K562 (cell line): ENCODE results near the gene BCO2. TPM values are rescaled to one million over a fixed set of nuclear protein-coding genes. Genes with fewer than 3 reads are reported as not detected.
A peak's percentile ranks its signal among the peaks of the same experiment; 100 is the strongest.

ENCODE experiments used
- ATAC-seq: fragments of 200-7000 bp; cut with Tn5 transposase; 3 replicates; pipeline ENCODE4 v1.9.1; 2020; ENCODE audit warnings: moderate library complexity
- BruUV-seq: library from RNA; stranded (reverse); fragments of 400-500 nt; replicated peaks from 2 replicates; lab custom pipeline; 2021; lab: Mats Ljungman, UMichigan
- CTCF ChIA-PET: fragments of 300-600 bp; formaldehyde crosslinking; extraction: SDS; loops from one replicate; lab custom pipeline; 2021; ENCODE audit warnings: low intra/inter-chr PET ratio; lab: Yijun Ruan, JAX
- POLR2A ChIA-PET: fragments of 300-600, 350-650 bp; sonication (Branson Sonifier 250); formaldehyde crosslinking; extraction: SDS; loops from one replicate; lab custom pipeline; 2021; ENCODE audit warnings: antibody characterized with exemption, inconsistent platforms; lab: Yijun Ruan, JAX
- DNase-seq, 4 experiments: peaks; one replicate each; pipeline versions ENCODE4 v3.0.0 to v3.0.0-alpha.2; 2011 to 2018; ENCODE audit warnings: low spot score in 3 of 4, mixed read lengths in 3 of 4; ENCODE audit errors: extremely low read depth in 1 of 4
- FAIRE-seq: peaks from 2 replicates; lab custom pipeline; 2011; peaks lifted over from hg19 to GRCh38; lab: Jason Lieb, UNC
- H2AFZ ChIP-seq: 2 replicates; pipeline ENCODE4 v1.6.0; 2011; ENCODE audit warnings: low read depth, low read length, control low read depth, inconsistent platforms
- H3K27ac ChIP-seq: fragments of 200-600 bp; 3 replicates; pipeline ENCODE4 v1.8.0; 2011; ENCODE audit warnings: low read depth, mild to moderate bottlenecking, control low read depth, inconsistent platforms, low read length, moderate library complexity, mixed read lengths; ENCODE audit errors: extremely low read depth
- H3K27me3 ChIP-seq, 2 experiments: fragments of 300-600 bp in 1 of 2; 2 replicates in 1 of 2; 3 replicates in 1 of 2; pipeline versions ENCODE4 v1.6.0 to v1.8.0; 2011; ENCODE audit warnings: inconsistent platforms in 2 of 2, low read length in 2 of 2, mild to moderate bottlenecking in 1 of 2, mixed read lengths in 1 of 2, moderate library complexity in 1 of 2; ENCODE audit not compliant: control insufficient read depth in 2 of 2, insufficient read depth in 2 of 2
- H3K36me3 ChIP-seq: fragments of 300-600 bp; 3 replicates; pipeline ENCODE4 v1.8.0; 2011; ENCODE audit warnings: mild to moderate bottlenecking, low read length, inconsistent platforms; ENCODE audit not compliant: control insufficient read depth, insufficient read depth
- H3K4me1 ChIP-seq, 2 experiments: fragments of 200-600 bp in 1 of 2; replicated peaks in 1 of 2; 2 replicates in 1 of 2; 3 replicates in 1 of 2; pipeline versions ENCODE4 v1.5.1 to v1.8.0; 2011; ENCODE audit warnings: inconsistent platforms in 2 of 2, low read length in 2 of 2, mild to moderate bottlenecking in 1 of 2, mixed read lengths in 1 of 2, moderate library complexity in 1 of 2; ENCODE audit not compliant: control insufficient read depth in 2 of 2, insufficient read depth in 2 of 2
- H3K4me2 ChIP-seq: 2 replicates; pipeline ENCODE4 v1.6.1; 2011; ENCODE audit warnings: low read length, control low read depth, inconsistent platforms, mixed read lengths; ENCODE audit not compliant: insufficient read depth
- H3K4me3 ChIP-seq: fragments of 200-600 bp; sonication (generic), shearing (Covaris generic); 2 replicates; pipeline ENCODE4 v1.5.1; 2016; ENCODE audit warnings: control low read depth, inconsistent platforms
- H3K79me2 ChIP-seq: fragments of 200-600 bp; 3 replicates; pipeline ENCODE4 v1.8.0; 2011; ENCODE audit warnings: low read length, inconsistent platforms; ENCODE audit not compliant: control insufficient read depth, insufficient read depth
- H3K9ac ChIP-seq, 2 experiments: 2 replicates each; pipeline versions ENCODE4 v1.6.0 to v1.6.1; 2011; ENCODE audit warnings: low read depth in 2 of 2, low read length in 2 of 2, control low read depth in 1 of 2, inconsistent platforms in 1 of 2, mild to moderate bottlenecking in 1 of 2, mixed read lengths in 1 of 2; ENCODE audit not compliant: insufficient read depth in 1 of 2
- H3K9me1 ChIP-seq: one replicate; pipeline ENCODE4 v1.6.0; 2011; ENCODE audit warnings: inconsistent platforms, mild to moderate bottlenecking, low read length, moderate library complexity; ENCODE audit not compliant: control insufficient read depth, insufficient read depth
- H3K9me3 ChIP-seq: replicated peaks from 2 replicates; pipeline ENCODE4 v1.5.1; 2011; ENCODE audit warnings: low read depth, low read length, inconsistent platforms; ENCODE audit not compliant: control insufficient read depth, insufficient read depth
- H4K20me1 ChIP-seq: replicated peaks from 2 replicates; pipeline ENCODE4 v1.6.1; 2011; ENCODE audit warnings: low read length, inconsistent platforms, mixed read lengths; ENCODE audit not compliant: control insufficient read depth, insufficient read depth
- ARID3B ChIP-seq: fragments of 250-450 bp; sonication (Bioruptor Pico); IDR thresholded peaks from 2 replicates; pipeline ENCODE4 v1.4.0; 2020; ENCODE audit warnings: borderline replicate concordance
- DMBX1 ChIP-seq: fragments of 250-450 bp; sonication (Bioruptor Pico); IDR thresholded peaks from 2 replicates; pipeline ENCODE4 v1.8.0; 2022; ENCODE audit warnings: inconsistent platforms, mild to moderate bottlenecking, moderate library complexity, borderline replicate concordance
- EP400 ChIP-seq: fragments of 450-650 bp; IDR thresholded peaks from 2 replicates; pipeline ENCODE4 v1.6.1; 2017; ENCODE audit warnings: antibody characterized with exemption, mild to moderate bottlenecking, moderate library complexity
- FUS ChIP-seq: fragments of 200-400 bp; formaldehyde crosslinking; optimal IDR thresholded peaks from 2 replicates; pipeline ENCODE3; 2017; ENCODE audit warnings: low read depth, low read length
- HEY1 ChIP-seq: fragments of 250-450 bp; sonication (Bioruptor Pico); IDR thresholded peaks from 2 replicates; pipeline ENCODE4 v1.5.0; 2020; ENCODE audit warnings: mild to moderate bottlenecking, moderate library complexity, borderline replicate concordance
- HMBOX1 ChIP-seq: sonication (generic); IDR thresholded peaks from 2 replicates; pipeline ENCODE4 v1.6.1; 2016
- MAFF ChIP-seq: IDR thresholded peaks from 2 replicates; pipeline ENCODE4 v1.6.1; 2012; ENCODE audit warnings: low read length, improper control_type of control experiment
- MNT ChIP-seq, 2 experiments: fragments of 450-650 bp; conservative IDR thresholded peaks; 2 replicates each; pipeline ENCODE4 v1.6.1; 2017; ENCODE audit warnings: mild to moderate bottlenecking in 2 of 2, moderate library complexity in 2 of 2
- NCOA4 ChIP-seq: fragments of 450-650 bp; IDR thresholded peaks from 2 replicates; pipeline ENCODE4 v1.6.1; 2018; ENCODE audit warnings: mild to moderate bottlenecking; ENCODE audit not compliant: partially characterized antibody
- RB1 ChIP-seq: fragments of 450-650 bp; IDR thresholded peaks from 2 replicates; pipeline ENCODE4 v1.6.1; 2017; ENCODE audit warnings: low read depth, mild to moderate bottlenecking
- RFX7 ChIP-seq: fragments of 250-450 bp; sonication (Bioruptor Pico); IDR thresholded peaks from 2 replicates; pipeline ENCODE4 v1.5.1; 2021; ENCODE audit warnings: mild to moderate bottlenecking
- TEAD2 ChIP-seq: fragments of 450-650 bp; IDR thresholded peaks from 2 replicates; pipeline ENCODE4 v1.6.1; 2016; ENCODE audit warnings: missing genetic modification characterization, control low read depth, missing compliant biosample characterization
- ZNF384 ChIP-seq: IDR thresholded peaks from 2 replicates; pipeline ENCODE4 v1.6.1; 2012; ENCODE audit warnings: low read depth, low read length, improper control_type of control experiment
- WGBS: fragments of 100-300 bp; shearing (Covaris generic); methylation state at CpG from one replicate; pipeline ENCODE4 v1.1.6; 2016; ENCODE audit warnings: low coverage, mixed read lengths; ENCODE audit not compliant: insufficient coverage; ENCODE audit errors: missing lambda C conversion rate; 5-methylcytosine and 5-hydroxymethylcytosine counted together
- in situ Hi-C: fragments of 300-500 bp; cut with MboI; formaldehyde crosslinking; loops from 4 replicates; pipeline ENCODE4 v1.15.0; 2018; ENCODE audit warnings: inconsistent platforms, mixed read lengths
- intact Hi-C: fragments of 100-400 bp; cut with micrococcal nuclease; formaldehyde crosslinking; loops from 2 replicates; pipeline ENCODE4 v1.14.2; 2022
- polyA plus RNA-seq, 8 experiments: library from polyadenylated mRNA; depleted of rRNA in 4 of 8; stranded (reverse) in 5 of 8; unstranded in 3 of 8; fragments of >200 nt; fragmentation: Nextera tagmentation in 2 of 8; fragmentation: Illumina TruSeq in 1 of 8; extraction: Ambion mirVana in 2 of 8; extraction: Trizol in 1 of 8; gene quantifications; 2 replicates each; pipeline versions ENCODE4 v1.2.1 to v1.2.3, GENCODE V29; 2011 to 2014; ENCODE audit warnings: inconsistent platforms in 1 of 8, missing spikeins in 1 of 8
- total RNA-seq, 7 experiments: library from RNA; depleted of rRNA in 6 of 7; stranded (reverse); fragments of >200 nt in 6 of 7; fragmentation: Illumina TruSeq in 2 of 7; extraction: Trizol in 2 of 7; gene quantifications; 2 replicates each; pipeline versions ENCODE4 v1.2.1 to v1.2.3, GENCODE V29; 2011 to 2021; ENCODE audit warnings: low replicate concordance in 1 of 7

The BCO2 gene
- total and polyA plus RNA-seq, 9 of the 15 experiments (the other 6 are each of a cell fraction or from before 2014, with no cell fraction given): 0.21 to 1.0 (median 0.47) TPM; not detected in 1

- POLR2A ChIA-PET: interaction anchor here (0.5 to 1.4 kb wide), 2 partner anchors 10 to 129 kb away, joined by 3 read pairs; no protein-coding TSS in a partner anchor
- no peaks in the 10 kb centered on the region for H3K27me3 ChIP-seq
- intact Hi-C loops: no loop called here
- H3K27ac ChIP-seq: no peak overlapping the region
- no peaks in the 10 kb centered on the region for H3K36me3 ChIP-seq
- H3K4me3 ChIP-seq: no peak overlapping the region
- no peaks in the 10 kb centered on the region for H3K9me3 ChIP-seq
- WGBS: 37% methylated on average over 6 of the region's 6 CpGs
- peaks cover 8 to 9% of the 10 kb centered on the region in 2 experiments; a peak in 2 of 5 replicates for H3K4me1 ChIP-seq
- BruUV-seq: no TSS peak
- no peak for TF ChIP-seq HMBOX1
- TF ChIP-seq DMBX1: no peak
- no peak for TF ChIP-seq HEY1 (CRISPR knock-in tag)
- no peak for TF ChIP-seq ZNF384
- no peak for TF ChIP-seq RFX7
- TF ChIP-seq MNT (conservative IDR thresholded peaks at IDR 0.05): no peak
- TF ChIP-seq RB1: no peak
- no peak for TF ChIP-seq ARID3B (CRISPR knock-in tag)
- no peak for TF ChIP-seq NCOA4
- no peak for TF ChIP-seq FUS
- TF ChIP-seq MAFF: no peak
- no peak for TF ChIP-seq EP400
- no peak for TF ChIP-seq TEAD2
- TF ChIP-seq, all 486 proteins: peak for 0
- Histone ChIP-seq H4K20me1 (no peaks in the 10 kb centered on the region), H3K9ac (no peak overlapping the region), H3K4me2 (no peak overlapping the region), H3K9me1 (no peaks in the 10 kb centered on the region), H3K79me2 (no peaks in the 10 kb centered on the region), H2AFZ (peak overlapping the region; percentile 18; the same call in 1 of the 2 replicates)
- ATAC-seq (peak; percentile 37; the same call in 2 of the 3 replicates), FAIRE-seq (no peak), DNase-seq (no peak)
- in situ Hi-C loops: no loop called here
- CTCF ChIA-PET: interaction anchor here (1.0 kb wide), 1 partner anchor 12 kb away, joined by 3 read pairs; the partner anchor contains the start of gene BCO2
Measured at GRCh38 chr11:112162761-112163546, 12.4 kb upstream of the BCO2 start.
